Measurements from ENCODE around the gene P4HB. TPM values are rescaled to one million over a fixed set of nuclear protein-coding genes. Genes with fewer than 3 reads are reported as not detected.

The P4HB gene
- total RNA-seq, 2 donors from 2014 or later = 509 to 2,101 TPM

- Histone ChIP-seq H3K27ac (no peak overlapping the region), H3K4me3 (no peak overlapping the region), H3K9me3 (no peaks in the 10 kb centered on the region), H3K36me3 (peaks cover 0 to 10% of the 10 kb centered on the region in 2 donors), H3K4me1 (replicated peaks) (peaks cover 20% of the 10 kb centered on the region), H3K27me3 (replicated peaks; ENCODE audit: insufficient read depth) (no peaks in the 10 kb centered on the region)
- no peak for TF ChIP-seq POLR2A (IDR thresholded peaks at IDR 0.05)
- TF ChIP-seq CTCF (IDR thresholded peaks at IDR 0.05) = no peak
- no peak for TF ChIP-seq POLR2AphosphoS5 (IDR thresholded peaks at IDR 0.05)
- no peak for DNase-seq (ENCODE audit: low spot score)
- WGBS = 91% methylated on average over 8 of the region's 8 CpGs
- intact Hi-C loops (cut with DNase I) = no loop called here
Observed at GRCh38 chr17:81865358-81865732, 5.0 kb upstream of the P4HB start.

- H3K36me3 ChIP-seq = peaks cover 0 to 9% of the 10 kb centered on the region in 2 donors
- 74% methylated on average over 9 of the region's 9 CpGs for WGBS
- intact Hi-C loops (cut with DNase I) = no loop called here
- H3K4me3 ChIP-seq = no peak overlapping the region
- no peak for TF ChIP-seq POLR2AphosphoS5 (IDR thresholded peaks at IDR 0.05)
- no peak for TF ChIP-seq CTCF (IDR thresholded peaks at IDR 0.05)
- no peak for TF ChIP-seq POLR2A (IDR thresholded peaks at IDR 0.05)
- H3K27ac ChIP-seq = no peak overlapping the region
- peaks cover 14% of the 10 kb centered on the region for H3K4me1 ChIP-seq (replicated peaks)
- no peaks in the 10 kb centered on the region for H3K9me3 ChIP-seq
- DNase-seq (ENCODE audit: low spot score) = no peak
- H3K27me3 ChIP-seq (replicated peaks; ENCODE audit: insufficient read depth) = no peaks in the 10 kb centered on the region
Observed at GRCh38 chr17:81863833-81864768, 3.8 kb upstream of the P4HB start.

- 78% methylated on average over 6 of the region's 6 CpGs for WGBS
- intact Hi-C loops (cut with DNase I) = no loop called here
- peaks cover 16% of the 10 kb centered on the region for H3K4me1 ChIP-seq (replicated peaks)
- TF ChIP-seq CTCF (IDR thresholded peaks at IDR 0.05) = no peak
- TF ChIP-seq POLR2A (IDR thresholded peaks at IDR 0.05) = no peak
- no peak overlapping the region for H3K4me3 ChIP-seq
- H3K9me3 ChIP-seq = no peaks in the 10 kb centered on the region
- no peak for DNase-seq (ENCODE audit: low spot score)
- H3K27ac ChIP-seq = no peak overlapping the region
- H3K27me3 ChIP-seq (replicated peaks; ENCODE audit: insufficient read depth) = no peaks in the 10 kb centered on the region
- H3K36me3 ChIP-seq = no peaks in the 10 kb centered on the region
Observed at GRCh38 chr17:81863123-81863675, 2.9 kb upstream of the P4HB start.

GRCh38 chr17:81860756-81861568, 627 bp upstream of the P4HB start:
- Histone ChIP-seq H3K27ac (peak overlapping the region; percentile 91), H3K36me3 (no peaks in the 10 kb centered on the region), H3K27me3 (replicated peaks; ENCODE audit: insufficient read depth) (no peaks in the 10 kb centered on the region), H3K4me3 (peak overlapping the region; percentile 62 to 76), H3K9me3 (no peaks in the 10 kb centered on the region), H3K4me1 (replicated peaks) (peaks cover 16% of the 10 kb centered on the region)
- intact Hi-C loops (cut with DNase I) = loop anchor here (1.0 kb wide), 1 partner anchor 10 kb away; the partner anchor contains the start of gene ARHGDIA
- TF ChIP-seq POLR2A (IDR thresholded peaks at IDR 0.05) = peak; percentile 96
- peak in 2 of 4 experiments; percentile 22 to 54 for TF ChIP-seq CTCF (IDR thresholded peaks at IDR 0.05)
- TF ChIP-seq POLR2AphosphoS5 (IDR thresholded peaks at IDR 0.05) = peak; percentile 99
- peak; percentile 100 for DNase-seq (ENCODE audit: low spot score)
- WGBS = under 1% methylated on average over 74 of the region's 74 CpGs
